ENCODE measurements around the gene ONECUT3. TPM values are rescaled to one million over a fixed set of nuclear protein-coding genes. Genes with fewer than 3 reads are reported as not detected.

ONECUT3 gene
- total RNA-seq, 2 donors from 2014 or later: 0.26 TPM; not detected in 1

GRCh38 chr19:1813192-1814182 lies 60.2 kb downstream of the ONECUT3 start:
- 56 to 61% methylated on average over 17 to 21 of the region's 21 CpGs for WGBS, 2 donors
- Histone ChIP-seq H3K36me3 (replicated peaks in 1 of 2; ENCODE audit: insufficient read depth in 1 of 2, low read depth in 2 of 2) (peaks cover 17 to 26% of the 10 kb centered on the region in 2 donors), H3K4me3 (no peak overlapping the region), H3K27me3 (no peaks in the 10 kb centered on the region), H3K4me1 (peaks cover 22% of the 10 kb centered on the region), H3K9me3 (no peaks in the 10 kb centered on the region), H3K27ac (no peak overlapping the region)
- no peak for TF ChIP-seq CTCF (IDR thresholded peaks at IDR 0.05)
- TF ChIP-seq POLR2A (IDR thresholded peaks at IDR 0.05): no peak
- DNase-seq: no peak
- intact Hi-C loops (cut with DNase I): no loop called here
- ATAC-seq: no peak

GRCh38 chr19:1814391-1814790 lies 61.1 kb downstream of the ONECUT3 start:
- ATAC-seq (no peak), DNase-seq (no peak)
- TF ChIP-seq POLR2A (IDR thresholded peaks at IDR 0.05) (no peak), CTCF (IDR thresholded peaks at IDR 0.05) (no peak)
- WGBS, 2 donors: 70 to 79% methylated on average over 10 of the region's 10 CpGs
- intact Hi-C loops (cut with DNase I): no loop called here
- Histone ChIP-seq H3K9me3 (no peaks in the 10 kb centered on the region), H3K4me1 (peaks cover 22% of the 10 kb centered on the region), H3K27ac (no peak overlapping the region), H3K27me3 (no peaks in the 10 kb centered on the region), H3K4me3 (no peak overlapping the region), H3K36me3 (replicated peaks in 1 of 2; ENCODE audit: insufficient read depth in 1 of 2, low read depth in 2 of 2) (peaks cover 20 to 33% of the 10 kb centered on the region in 2 donors)

- 86 to 91% methylated on average over 24 of the region's 26 CpGs for WGBS, 2 donors
- DNase-seq (no peak), ATAC-seq (no peak)
- Histone ChIP-seq H3K36me3 (replicated peaks in 1 of 2; ENCODE audit: insufficient read depth in 1 of 2, low read depth in 2 of 2) (peaks cover 20 to 37% of the 10 kb centered on the region in 2 donors), H3K27me3 (no peaks in the 10 kb centered on the region), H3K4me3 (no peak overlapping the region), H3K4me1 (peaks cover 22% of the 10 kb centered on the region), H3K27ac (no peak overlapping the region), H3K9me3 (no peaks in the 10 kb centered on the region)
- TF ChIP-seq POLR2A (IDR thresholded peaks at IDR 0.05) (no peak), CTCF (IDR thresholded peaks at IDR 0.05) (no peak)
- intact Hi-C loops (cut with DNase I): no loop called here
Measured at GRCh38 chr19:1814833-1815604, 61.7 kb downstream of the ONECUT3 start.

DNA sequence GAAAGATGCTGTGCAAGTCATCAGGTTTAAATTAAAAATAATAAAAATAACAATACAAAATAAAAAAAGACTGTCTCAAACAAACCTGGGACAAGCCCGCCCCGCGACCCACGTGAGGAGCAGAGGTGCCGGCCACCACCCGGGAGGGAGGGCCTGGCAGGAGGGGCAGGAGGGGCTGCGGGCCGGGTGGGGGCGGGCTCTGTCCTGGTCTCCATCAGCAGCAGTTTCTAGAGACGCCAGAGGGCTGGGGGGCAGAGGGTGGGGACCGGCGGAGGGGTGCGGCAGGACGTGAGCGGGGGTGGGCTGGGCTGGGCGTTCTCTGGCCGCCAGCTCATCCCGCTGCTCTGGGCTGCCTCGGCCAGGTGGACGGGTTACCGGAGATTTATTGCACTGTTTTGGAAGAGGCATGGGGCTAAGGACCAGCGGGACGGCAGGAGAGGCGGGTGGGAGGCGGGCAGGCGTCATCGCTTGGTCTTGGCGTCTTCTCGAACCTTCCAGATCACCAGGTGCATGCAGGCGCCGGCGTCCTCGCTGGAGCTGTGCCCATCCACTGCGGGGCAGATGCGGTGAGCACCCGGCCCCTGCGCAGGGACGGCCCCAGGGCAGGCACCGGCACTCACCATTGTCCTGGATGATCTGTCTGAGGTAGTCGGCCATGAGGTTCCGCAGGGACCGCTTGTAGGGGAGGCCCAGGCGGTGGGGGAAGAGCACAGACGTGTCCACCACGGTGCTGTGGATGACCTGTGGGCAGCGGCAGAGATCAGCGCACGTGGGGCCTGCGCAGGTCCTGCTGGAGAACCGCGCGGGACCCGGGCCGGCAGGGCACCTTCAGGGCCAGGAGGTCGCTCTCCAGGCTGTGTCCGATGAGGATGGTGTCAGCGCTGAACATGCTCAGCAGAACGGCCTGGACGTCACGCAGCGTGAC lies 62.6 kb downstream of the ONECUT3 start:
- Histone ChIP-seq H3K36me3 (replicated peaks in 1 of 2; ENCODE audit: insufficient read depth in 1 of 2, low read depth in 2 of 2) (peaks cover 20 to 42% of the 10 kb centered on the region in 2 donors), H3K4me3 (no peak overlapping the region), H3K27ac (no peak overlapping the region), H3K9me3 (no peaks in the 10 kb centered on the region), H3K27me3 (no peaks in the 10 kb centered on the region), H3K4me1 (peaks cover 22% of the 10 kb centered on the region)
- 90 to 98% methylated on average over 23 to 48 of the region's 61 CpGs for WGBS, 2 donors
- no peak for TF ChIP-seq CTCF (IDR thresholded peaks at IDR 0.05)
- TF ChIP-seq POLR2A (IDR thresholded peaks at IDR 0.05): no peak
- ATAC-seq (no peak), DNase-seq (no peak)
- intact Hi-C loops (cut with DNase I): no loop called here
